NCI-H510A treated with DMSO at 0.1 percent for 48 hours (cell line): ENCODE measurements around the gene FOXP3.
A peak's percentile ranks its signal among the peaks of the same experiment; 100 is the strongest.

Experiments
- DNase-seq: peaks from one replicate; lab custom pipeline; 2025; lab: John Stamatoyannopoulos, UW

The FOXP3 gene

DNA sequence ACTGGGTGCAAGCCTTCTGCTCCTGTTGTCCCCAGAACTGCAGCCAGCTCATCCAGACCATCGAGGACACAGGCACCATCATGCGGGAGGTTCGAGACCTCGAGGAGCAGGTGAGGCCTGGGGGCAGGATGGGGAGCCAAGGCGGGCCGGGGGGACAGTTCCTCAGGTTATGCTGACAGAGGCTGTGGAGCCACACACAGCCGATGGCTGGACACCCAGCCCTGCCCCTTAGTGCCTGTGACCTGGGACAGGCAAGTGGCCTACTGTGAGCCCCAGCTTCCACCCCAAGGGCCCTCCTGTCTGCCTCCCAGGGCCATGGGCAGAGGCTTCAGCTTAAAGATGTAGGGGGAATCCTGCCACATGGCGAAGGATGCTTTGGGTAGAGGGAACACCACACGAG, 14.9 kb downstream of the FOXP3 start:
- DNase-seq, result no peak

- DNase-seq, result no peak
Measured at GRCh38 chrX:49249071-49249470, 15.4 kb downstream of the FOXP3 start.

DNA sequence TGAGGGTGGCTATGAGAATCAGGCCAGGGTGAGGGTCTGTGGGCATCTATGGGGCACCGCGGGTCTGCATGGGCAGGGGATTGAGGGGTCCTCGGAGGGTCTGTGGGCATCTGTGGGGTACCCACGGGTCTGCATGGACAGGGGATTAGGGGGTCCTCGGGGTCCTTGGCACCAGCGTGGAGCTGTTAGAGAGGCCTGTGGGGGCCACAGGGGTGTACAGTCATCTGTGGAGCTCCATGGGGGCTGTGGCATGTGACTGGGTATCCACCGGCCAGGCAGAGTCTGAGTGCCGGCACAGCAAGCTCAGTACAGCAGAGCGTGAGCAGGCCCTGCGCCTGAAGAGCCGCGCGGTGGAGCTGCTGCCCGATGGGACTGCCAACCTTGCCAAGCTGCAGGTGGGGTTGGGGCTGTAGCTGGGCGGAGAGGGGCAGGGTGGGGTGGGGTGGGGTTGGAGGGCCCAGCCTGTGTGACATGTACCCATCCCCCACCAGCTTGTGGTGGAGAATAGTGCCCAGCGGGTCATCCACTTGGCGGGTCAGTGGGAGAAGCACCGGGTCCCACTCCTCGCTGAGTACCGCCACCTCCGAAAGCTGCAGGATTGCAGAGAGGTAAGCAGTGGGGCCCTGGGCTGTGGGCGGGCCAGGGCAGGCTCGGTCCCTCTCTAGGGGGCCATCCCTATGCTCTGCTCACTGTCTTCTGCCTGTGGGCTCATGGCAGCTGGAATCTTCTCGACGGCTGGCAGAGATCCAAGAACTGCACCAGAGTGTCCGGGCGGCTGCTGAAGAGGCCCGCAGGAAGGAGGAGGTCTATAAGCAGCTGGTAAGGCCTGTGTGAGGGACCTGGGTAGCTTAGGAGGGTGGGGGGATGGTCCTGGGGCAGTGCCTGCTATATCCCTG, 16.3 kb downstream of the FOXP3 start:
- peak; percentile 3 for DNase-seq

DNA sequence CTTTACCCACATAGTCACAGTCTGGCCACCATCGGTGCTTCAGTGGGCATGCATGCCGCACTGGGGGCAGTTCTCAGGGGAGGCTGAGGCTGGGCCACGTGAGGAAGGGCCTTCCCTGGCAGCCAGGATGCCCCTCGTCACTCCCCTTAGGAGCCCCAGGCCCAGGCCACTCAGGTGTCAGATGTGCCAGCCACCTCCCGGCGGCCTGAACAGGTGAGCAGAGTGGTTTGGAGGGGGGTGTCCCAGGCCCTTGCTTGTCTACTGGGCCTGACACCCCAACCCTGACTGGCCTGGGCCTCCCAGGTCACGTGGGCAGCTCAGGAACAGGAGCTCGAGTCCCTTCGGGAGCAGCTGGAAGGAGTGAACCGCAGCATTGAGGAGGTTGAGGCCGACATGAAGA, 17.2 kb downstream of the FOXP3 start:
- DNase-seq, result no peak

GRCh38 chrX:49246541-49246940, 18.0 kb downstream of the FOXP3 start:
- DNase-seq, result no peak

GRCh38 chrX:49244207-49244606, 20.3 kb downstream of the FOXP3 start:
- DNase-seq, result no peak

GRCh38 chrX:49243166-49243565, 21.3 kb downstream of the FOXP3 start:
- DNase-seq, result no peak

DNA sequence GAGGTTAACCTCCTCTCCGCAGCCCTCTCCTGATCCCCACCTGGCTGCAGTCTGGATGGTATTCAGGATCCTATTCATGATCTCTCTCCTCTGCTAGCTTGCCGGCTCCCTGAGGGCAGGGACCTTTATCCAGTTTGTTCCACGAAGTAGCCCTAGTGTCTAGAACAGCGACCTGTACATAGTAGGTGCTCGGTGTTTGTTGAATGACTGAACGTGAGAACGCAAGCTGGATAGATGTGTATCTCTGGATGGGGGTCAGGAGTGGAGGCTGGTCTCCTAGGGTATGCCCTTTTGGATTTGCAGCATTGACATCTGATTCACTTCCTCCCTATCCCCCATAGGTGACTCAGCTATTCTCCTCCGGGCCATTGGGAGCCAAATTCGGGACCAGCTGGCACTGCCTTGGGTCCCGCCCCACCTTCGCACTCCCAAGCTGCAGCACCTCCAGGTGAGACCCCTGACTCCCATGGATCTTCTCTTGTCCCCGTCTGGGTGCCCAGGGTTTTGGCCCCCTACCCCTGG, 21.9 kb downstream of the FOXP3 start:
- no peak for DNase-seq

- no peak for DNase-seq
Measured at GRCh38 chrX:49238735-49239134, 25.8 kb downstream of the FOXP3 start.

- no peak for DNase-seq
Measured at GRCh38 chrX:49237060-49237459, 27.4 kb downstream of the FOXP3 start.

GRCh38 chrX:49233887-49234555, 30.5 kb downstream of the FOXP3 start:
- no peak for DNase-seq

DNA sequence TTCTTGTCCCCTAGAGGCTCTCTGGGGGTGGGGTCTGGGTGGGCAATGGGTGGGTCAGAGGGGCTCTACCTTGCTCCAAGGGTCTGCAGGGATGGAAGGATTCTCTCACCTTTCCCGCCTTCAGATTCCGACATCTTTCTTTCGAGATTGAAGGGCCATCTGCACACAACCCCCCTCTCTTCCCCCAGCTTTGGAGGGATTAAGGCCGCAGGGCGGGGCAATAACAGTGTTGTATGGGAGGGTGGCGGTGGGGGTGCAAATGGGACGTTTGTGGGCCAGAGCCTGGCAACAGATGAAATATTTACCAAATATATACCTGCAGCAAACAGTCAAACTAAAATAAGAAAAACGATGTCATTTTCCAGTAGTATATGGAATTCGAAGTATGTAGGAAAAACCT, 31.3 kb downstream of the FOXP3 start, which contains the start of gene CACNA1F:
Gene CACNA1F, minus strand, starts transcription at position 165 of the 400 bp plus-strand sequence. Its CDS starts 31 bp downstream, at position 134.
- DNase-seq, result no peak

GRCh38 chrX:49232525-49232924, 32.0 kb downstream of the FOXP3 start:
- no peak for DNase-seq

GRCh38 chrX:49231333-49232000, 33.0 kb downstream of the FOXP3 start:
- DNase-seq, result no peak

DNA sequence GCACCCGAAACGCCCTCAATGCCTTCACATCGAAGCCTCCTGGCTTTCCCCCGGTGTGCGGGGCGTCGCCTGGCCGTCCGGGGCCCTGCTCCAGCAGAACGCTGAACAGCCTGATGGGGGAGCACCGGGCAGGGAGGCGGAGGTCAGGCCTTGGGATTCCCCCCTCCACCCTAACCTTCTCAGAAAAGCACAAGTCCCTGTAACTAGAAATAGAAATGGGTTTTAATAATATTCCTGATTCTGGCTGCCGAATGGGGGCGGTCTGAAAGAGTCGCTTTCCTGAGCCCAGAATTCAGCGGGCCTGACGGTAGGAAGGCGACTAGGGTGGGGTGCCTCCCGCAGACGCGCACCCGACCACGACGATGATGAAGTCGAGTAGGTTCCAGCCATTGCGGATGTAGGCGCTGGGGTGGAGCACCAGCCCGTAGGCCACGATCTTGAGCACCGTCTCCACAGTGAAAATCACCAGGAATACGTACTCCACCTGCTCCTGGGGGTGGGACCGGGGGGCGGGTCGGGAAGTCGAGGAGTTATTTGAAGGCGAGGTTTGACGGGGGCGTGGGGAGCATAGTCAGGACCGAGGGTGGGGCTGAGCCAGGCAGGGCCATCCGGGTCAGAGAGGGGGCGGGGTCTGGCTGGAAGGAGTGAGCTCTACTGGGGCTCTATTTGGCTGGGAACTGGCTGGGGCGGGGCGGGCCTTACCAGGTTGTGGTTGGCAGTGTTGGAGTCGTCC, 33.8 kb downstream of the FOXP3 start:
- DNase-seq, result peak; percentile 26

DNA sequence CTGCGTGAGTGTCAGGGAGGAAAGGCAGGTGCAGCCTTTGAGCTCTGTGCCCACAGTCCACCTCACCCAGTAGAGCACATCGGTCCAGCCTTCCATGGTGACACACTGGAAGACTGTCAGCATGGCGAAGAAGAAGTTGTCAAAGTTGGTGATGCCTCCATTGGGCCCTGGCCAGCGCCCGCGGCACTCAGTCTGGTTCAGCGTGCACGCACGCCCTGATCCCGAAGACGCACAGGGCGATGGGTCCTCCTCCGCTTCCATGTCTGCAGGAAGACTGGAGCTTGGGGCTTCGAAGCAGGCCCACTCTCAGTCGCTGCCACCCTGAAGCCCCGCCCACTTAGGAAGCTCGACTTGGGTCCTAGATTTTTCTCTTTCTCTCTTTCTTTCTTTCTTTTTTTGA, 36.3 kb downstream of the FOXP3 start:
- DNase-seq, result no peak

DNA sequence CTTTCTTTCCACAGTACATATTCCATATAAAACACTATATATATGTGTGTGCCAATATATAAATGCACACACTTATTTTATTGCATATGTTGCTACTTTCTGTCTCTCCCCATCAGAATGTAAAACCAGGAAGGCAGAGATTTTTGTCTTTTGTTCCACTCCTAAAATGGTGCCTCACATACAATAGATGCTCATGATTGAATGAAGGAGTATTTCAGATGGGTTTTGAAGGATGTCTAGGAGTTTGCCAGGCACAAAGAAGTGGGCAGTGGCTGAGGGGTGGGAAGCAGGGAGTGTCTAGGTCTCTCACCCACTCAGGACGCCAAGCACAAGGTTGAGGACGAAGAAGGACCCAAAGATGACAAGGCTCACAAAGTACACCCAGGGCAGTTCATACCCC, 36.8 kb downstream of the FOXP3 start:
- DNase-seq, result no peak

GRCh38 chrX:49226946-49227345, 37.6 kb downstream of the FOXP3 start:
- peak; percentile 1 for DNase-seq

- DNase-seq, result no peak
Measured at GRCh38 chrX:49225858-49226257, 38.7 kb downstream of the FOXP3 start.

- DNase-seq, result no peak
Measured at GRCh38 chrX:49221868-49222267, 42.6 kb downstream of the FOXP3 start.

DNA sequence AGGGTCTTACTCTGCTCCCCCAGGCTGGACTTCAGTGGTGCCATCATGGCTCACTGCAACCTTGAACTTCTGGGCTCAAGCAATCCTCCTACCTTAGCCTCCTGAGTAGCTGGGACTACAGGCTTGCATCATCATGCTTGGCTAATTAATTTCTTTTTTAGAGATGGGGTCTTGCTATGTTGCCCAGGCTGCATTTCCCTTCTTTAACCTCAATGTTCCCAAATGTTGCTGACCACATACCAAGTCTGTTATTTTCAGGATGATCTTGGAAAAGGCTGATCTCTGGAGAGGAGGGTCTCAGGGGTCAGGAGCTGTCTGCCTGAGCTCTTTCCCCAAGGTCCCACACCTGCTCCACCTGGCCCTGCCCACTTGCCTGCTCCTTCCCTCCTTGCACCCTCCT, 44.4 kb downstream of the FOXP3 start:
- DNase-seq, result no peak

DNA sequence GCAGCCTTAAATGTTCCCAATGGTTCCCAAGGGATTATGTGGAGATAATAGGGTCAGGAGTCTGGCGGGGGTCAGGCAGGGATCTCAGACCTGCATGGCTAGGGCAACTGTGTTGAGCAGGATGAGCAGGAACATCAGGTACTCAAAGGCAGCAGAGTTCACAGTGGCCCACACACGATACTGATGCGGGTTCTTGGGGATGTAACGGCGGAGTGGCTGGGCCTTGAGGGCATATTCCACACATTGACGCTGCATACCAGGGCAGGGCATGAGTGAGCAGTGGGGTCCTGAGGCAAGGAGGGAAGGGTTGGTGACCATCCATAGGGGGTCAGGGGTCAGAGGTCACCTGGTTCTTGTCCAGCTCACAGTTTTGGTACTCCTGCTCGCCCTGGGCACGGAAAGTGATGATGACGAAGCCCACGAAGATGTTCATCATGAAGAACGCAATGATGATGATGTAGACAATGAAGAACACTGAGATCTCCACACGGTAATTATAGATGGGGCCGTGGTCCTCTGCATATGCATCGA, 49.4 kb downstream of the FOXP3 start:
- no peak for DNase-seq
